Upper lobe of right lung (tissue), 1 donor: ENCODE results near the gene SPINK7. TPM values are rescaled to one million over a fixed set of nuclear protein-coding genes. Genes with fewer than 3 reads are reported as not detected.

Experiments used
- ATAC-seq: fragments of 200-7000 bp; cut with Tn5 transposase; one replicate; pipeline ENCODE4 v1.9.1; 2020; ENCODE audit warnings: mild to moderate bottlenecking, moderate library complexity
- DNase-seq: peaks from one replicate; pipeline ENCODE4 v3.0.0-alpha.2; 2020
- H3K27ac ChIP-seq: fragments of 200-600 bp; one replicate; pipeline ENCODE4 v1.8.0; 2022
- H3K27me3 ChIP-seq: fragments of 200-600 bp; one replicate; pipeline ENCODE4 v1.8.0; 2022; ENCODE audit warnings: mild to moderate bottlenecking
- H3K36me3 ChIP-seq: fragments of 200-600 bp; one replicate; pipeline ENCODE4 v1.8.0; 2022
- H3K4me1 ChIP-seq: fragments of 200-600 bp; one replicate; pipeline ENCODE4 v1.8.0; 2022
- H3K4me3 ChIP-seq: fragments of 200-600 bp; one replicate; pipeline ENCODE4 v1.8.0; 2022; ENCODE audit warnings: mild to moderate bottlenecking
- H3K9me3 ChIP-seq: fragments of 200-600 bp; one replicate; pipeline ENCODE4 v1.8.0; 2022
- intact Hi-C: fragments of 100-400 bp; cut with DNase I; formaldehyde crosslinking; loops from one replicate; pipeline ENCODE4 v1.11.0; 2022
- total RNA-seq: library from RNA; stranded (reverse); fragmentation: NEBNext Ultra II Directional; extraction: Animal tissue kit (Norgen Biotek cat#: 25700); gene quantifications from one replicate; pipeline ENCODE4 v1.2.1, GENCODE V29; 2021
- TF ChIP-seq, protein P1 (sequence below): fragments of 200-600 bp; IDR thresholded peaks from one replicate; pipeline ENCODE4 v1.8.0; 2022; ENCODE audit warnings: antibody characterized with exemption
- donor health status: DM: no; HTN: yes; CAD: no; lungs with severe emphysema.

Gene SPINK7
- total RNA-seq, 1 donor from 2014 or later = not detected

DNA sequence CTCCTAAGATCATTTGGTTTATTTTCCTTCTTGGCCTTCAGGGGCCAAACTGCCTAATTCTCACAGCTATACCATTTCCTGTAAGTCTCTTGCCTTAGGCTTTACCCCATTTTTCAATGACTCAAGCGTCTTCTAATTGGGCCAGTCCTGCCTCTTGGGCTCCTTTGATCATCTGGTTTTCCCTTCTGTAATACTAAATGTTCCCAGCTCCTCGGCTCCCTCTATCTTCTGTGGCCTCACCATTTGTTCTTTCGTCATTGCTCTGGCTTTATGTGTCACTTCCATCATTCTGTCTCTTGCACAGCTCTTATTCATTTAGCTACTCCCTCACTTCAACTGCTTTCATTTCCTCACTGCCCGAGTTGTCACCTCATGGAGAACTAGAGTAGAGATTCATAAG is 14.5 kb upstream of the SPINK7 start:
- no peak for ATAC-seq

GRCh38 chr5:148306446-148306845 is 5.8 kb upstream of the SPINK7 start:
- TF ChIP-seq, protein P1, sequence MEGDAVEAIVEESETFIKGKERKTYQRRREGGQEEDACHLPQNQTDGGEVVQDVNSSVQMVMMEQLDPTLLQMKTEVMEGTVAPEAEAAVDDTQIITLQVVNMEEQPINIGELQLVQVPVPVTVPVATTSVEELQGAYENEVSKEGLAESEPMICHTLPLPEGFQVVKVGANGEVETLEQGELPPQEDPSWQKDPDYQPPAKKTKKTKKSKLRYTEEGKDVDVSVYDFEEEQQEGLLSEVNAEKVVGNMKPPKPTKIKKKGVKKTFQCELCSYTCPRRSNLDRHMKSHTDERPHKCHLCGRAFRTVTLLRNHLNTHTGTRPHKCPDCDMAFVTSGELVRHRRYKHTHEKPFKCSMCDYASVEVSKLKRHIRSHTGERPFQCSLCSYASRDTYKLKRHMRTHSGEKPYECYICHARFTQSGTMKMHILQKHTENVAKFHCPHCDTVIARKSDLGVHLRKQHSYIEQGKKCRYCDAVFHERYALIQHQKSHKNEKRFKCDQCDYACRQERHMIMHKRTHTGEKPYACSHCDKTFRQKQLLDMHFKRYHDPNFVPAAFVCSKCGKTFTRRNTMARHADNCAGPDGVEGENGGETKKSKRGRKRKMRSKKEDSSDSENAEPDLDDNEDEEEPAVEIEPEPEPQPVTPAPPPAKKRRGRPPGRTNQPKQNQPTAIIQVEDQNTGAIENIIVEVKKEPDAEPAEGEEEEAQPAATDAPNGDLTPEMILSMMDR = no peak
- Histone ChIP-seq H3K27ac (no peak overlapping the region), H3K4me3 (no peak overlapping the region), H3K27me3 (no peaks in the 10 kb centered on the region), H3K36me3 (no peaks in the 10 kb centered on the region), H3K9me3 (no peaks in the 10 kb centered on the region), H3K4me1 (no peaks in the 10 kb centered on the region)
- ATAC-seq (no peak), DNase-seq (no peak)
- intact Hi-C loops = no loop called here

More for the DNA sequence above, 14.5 kb upstream of the SPINK7 start:
- H3K4me3 ChIP-seq = no peak overlapping the region
- TF ChIP-seq, protein P1 = no peak
- H3K27me3 ChIP-seq = no peaks in the 10 kb centered on the region
- H3K4me1 ChIP-seq = no peaks in the 10 kb centered on the region
- no peaks in the 10 kb centered on the region for H3K36me3 ChIP-seq
- intact Hi-C loops = no loop called here
- H3K9me3 ChIP-seq = no peaks in the 10 kb centered on the region
- no peak overlapping the region for H3K27ac ChIP-seq
- no peak for DNase-seq

DNA sequence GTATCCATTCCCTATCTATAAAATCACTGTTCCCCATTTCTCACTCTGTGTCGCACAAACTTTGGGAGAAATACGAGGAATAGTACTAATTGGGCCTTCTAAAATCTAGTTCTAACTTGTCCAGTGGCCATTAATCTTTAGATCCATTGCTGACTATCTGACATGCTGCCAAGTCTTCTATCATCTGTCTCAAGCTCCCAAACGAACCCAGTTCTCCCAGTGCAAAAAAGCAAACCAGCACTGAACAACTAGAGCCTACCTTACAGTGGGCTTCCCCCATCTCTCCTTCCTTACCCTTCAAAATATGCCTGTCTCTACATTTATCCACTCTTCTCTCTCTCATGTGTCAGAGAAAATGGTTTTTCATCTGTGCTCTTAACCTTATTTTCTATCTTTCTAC is 3.2 kb upstream of the SPINK7 start:
- TF ChIP-seq, protein P1 = no peak
- H3K27ac ChIP-seq = no peak overlapping the region
- ATAC-seq (no peak), DNase-seq (no peak)
- intact Hi-C loops = no loop called here
- H3K36me3 ChIP-seq = no peaks in the 10 kb centered on the region
- no peak overlapping the region for H3K4me3 ChIP-seq
- no peaks in the 10 kb centered on the region for H3K4me1 ChIP-seq
- H3K27me3 ChIP-seq = no peaks in the 10 kb centered on the region
- H3K9me3 ChIP-seq = no peaks in the 10 kb centered on the region

- TF ChIP-seq, protein P1 = no peak
- intact Hi-C loops = no loop called here
- DNase-seq = no peak
- Histone ChIP-seq H3K36me3 (no peaks in the 10 kb centered on the region), H3K27ac (no peak overlapping the region), H3K9me3 (no peaks in the 10 kb centered on the region), H3K4me1 (no peaks in the 10 kb centered on the region), H3K4me3 (no peak overlapping the region), H3K27me3 (no peaks in the 10 kb centered on the region)
- no peak for ATAC-seq
Measured at GRCh38 chr5:148309746-148310145, 2.5 kb upstream of the SPINK7 start.

DNA sequence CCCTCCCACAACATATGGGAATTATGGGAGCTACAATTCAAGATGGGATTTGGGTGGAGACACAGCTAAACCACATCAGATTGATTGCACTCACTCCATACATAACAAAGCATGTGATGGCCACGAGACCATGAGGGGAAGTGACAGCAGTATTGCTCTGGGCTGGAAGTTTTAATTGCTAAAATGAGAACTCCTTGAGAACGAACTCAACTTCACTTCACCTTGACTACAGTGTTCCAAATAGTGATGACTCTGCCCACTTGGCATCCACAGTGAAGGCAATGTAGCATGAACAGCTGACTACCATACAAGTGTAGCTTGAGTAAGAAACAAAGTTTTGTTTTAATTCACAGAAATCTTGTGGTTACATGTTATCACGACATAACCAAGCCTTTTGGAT is 739 bp upstream of the SPINK7 start:
- Histone ChIP-seq H3K27me3 (no peaks in the 10 kb centered on the region), H3K4me3 (no peak overlapping the region), H3K9me3 (no peaks in the 10 kb centered on the region), H3K4me1 (no peaks in the 10 kb centered on the region), H3K36me3 (no peaks in the 10 kb centered on the region), H3K27ac (no peak overlapping the region)
- intact Hi-C loops = no loop called here
- TF ChIP-seq, protein P1 = no peak
- no peak for ATAC-seq
- DNase-seq = no peak

DNA sequence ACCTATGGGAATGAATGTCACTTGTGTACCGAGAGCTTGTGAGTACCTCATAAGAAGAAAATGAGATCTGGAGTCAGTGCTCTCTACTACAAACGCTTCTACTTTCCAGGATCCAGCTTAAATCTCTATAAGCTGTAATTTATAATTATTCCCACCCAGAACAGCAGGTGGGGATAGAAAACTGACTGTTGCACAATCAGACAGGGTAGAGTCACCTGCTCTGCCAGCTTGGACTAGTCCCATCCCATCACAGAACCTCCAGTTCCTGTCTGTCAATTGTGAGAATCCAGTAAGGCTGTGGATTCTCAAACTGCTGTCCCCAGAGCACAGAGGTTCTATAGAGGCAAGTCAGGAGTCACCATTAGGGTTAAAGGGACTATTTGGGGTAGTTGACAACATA is 2.0 kb downstream of the SPINK7 start:
- Histone ChIP-seq H3K4me3 (no peak overlapping the region), H3K27me3 (no peaks in the 10 kb centered on the region), H3K36me3 (no peaks in the 10 kb centered on the region), H3K9me3 (no peaks in the 10 kb centered on the region), H3K27ac (no peak overlapping the region), H3K4me1 (no peaks in the 10 kb centered on the region)
- intact Hi-C loops = no loop called here
- DNase-seq (no peak), ATAC-seq (peak; percentile 22)
- TF ChIP-seq, protein P1 = no peak
